ENCODE measurements around the gene CEMIP.
"Not testable (repeated sequence)": the region's sequence is repeated elsewhere in the genome, so short reads cannot be mapped to it uniquely, and the experiment has no call there.

Gene CEMIP

GRCh38 chr15:80953001-80953952 is 174.1 kb downstream of the CEMIP start:
- H3K4me3 ChIP-seq (replicated peaks in 1 of 2; ENCODE audit: low read depth in 2 of 2, low read length in 2 of 2): no peak overlapping the region
- TF ChIP-seq, protein P1, sequence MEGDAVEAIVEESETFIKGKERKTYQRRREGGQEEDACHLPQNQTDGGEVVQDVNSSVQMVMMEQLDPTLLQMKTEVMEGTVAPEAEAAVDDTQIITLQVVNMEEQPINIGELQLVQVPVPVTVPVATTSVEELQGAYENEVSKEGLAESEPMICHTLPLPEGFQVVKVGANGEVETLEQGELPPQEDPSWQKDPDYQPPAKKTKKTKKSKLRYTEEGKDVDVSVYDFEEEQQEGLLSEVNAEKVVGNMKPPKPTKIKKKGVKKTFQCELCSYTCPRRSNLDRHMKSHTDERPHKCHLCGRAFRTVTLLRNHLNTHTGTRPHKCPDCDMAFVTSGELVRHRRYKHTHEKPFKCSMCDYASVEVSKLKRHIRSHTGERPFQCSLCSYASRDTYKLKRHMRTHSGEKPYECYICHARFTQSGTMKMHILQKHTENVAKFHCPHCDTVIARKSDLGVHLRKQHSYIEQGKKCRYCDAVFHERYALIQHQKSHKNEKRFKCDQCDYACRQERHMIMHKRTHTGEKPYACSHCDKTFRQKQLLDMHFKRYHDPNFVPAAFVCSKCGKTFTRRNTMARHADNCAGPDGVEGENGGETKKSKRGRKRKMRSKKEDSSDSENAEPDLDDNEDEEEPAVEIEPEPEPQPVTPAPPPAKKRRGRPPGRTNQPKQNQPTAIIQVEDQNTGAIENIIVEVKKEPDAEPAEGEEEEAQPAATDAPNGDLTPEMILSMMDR (IDR thresholded peaks at IDR 0.05; ENCODE audit: low read depth, low read length): no peak
- DNase-seq (ENCODE audit: low read depth in 2 of 2): peak in 1 of 2 donors; percentile 71

DNA sequence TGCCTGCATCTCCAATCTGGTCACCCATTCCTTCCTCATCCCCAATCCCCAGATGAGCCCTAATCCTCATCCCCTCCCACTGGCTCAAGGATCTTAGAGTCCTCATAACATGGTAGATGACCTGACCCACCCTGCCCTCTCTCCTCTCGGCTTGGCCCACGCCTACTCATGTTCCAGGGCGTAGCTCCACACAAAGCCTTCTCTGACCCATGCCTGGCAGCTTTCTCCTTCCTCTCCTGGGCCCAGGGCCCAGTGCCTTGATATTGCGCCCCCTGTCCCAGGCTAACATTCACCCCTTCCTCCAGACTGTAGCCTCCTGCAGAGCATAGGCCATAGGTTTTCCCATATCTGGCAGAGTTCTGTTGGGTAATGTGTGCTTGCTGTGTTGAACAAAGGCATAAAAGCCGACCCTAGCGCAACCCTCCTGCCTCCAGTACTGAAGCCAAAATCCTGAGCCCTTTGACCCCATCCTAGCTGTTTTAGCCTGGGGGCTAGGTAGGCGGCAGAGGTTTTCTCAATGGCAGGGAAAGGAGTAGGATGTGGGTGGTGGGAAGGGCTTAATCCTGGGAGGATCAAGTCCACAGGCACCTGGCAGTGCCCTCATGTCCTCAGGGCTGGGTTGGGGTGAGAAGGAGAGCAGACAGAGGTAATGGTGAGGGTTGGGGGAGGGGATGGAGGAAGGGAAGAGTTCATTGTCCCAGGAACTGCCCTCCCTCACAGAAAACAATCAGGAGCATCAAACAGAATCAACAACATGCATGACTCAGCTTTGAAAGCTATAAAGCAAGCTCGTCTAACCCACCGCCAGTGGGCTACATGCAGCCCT is 175.0 kb downstream of the CEMIP start:
- TF ChIP-seq, protein P1 (IDR thresholded peaks at IDR 0.05; ENCODE audit: low read depth, low read length): no peak
- peak in 1 of 2 donors; percentile 56 for DNase-seq (ENCODE audit: low read depth in 2 of 2)
- H3K4me3 ChIP-seq (replicated peaks in 1 of 2; ENCODE audit: low read depth in 2 of 2, low read length in 2 of 2): no peak overlapping the region

- peak; percentile 78 to 93 for DNase-seq (ENCODE audit: low read depth in 2 of 2)
- not testable (repeated sequence) for H3K4me3 ChIP-seq (replicated peaks in 1 of 2; ENCODE audit: low read depth in 2 of 2, low read length in 2 of 2)
These were observed 176.6 kb downstream of the CEMIP start for GRCh38 chr15:80955571-80956452.

GRCh38 chr15:80957556-80957955 is 178.4 kb downstream of the CEMIP start:
- TF ChIP-seq, protein P1 (IDR thresholded peaks at IDR 0.05; ENCODE audit: low read depth, low read length): no peak
- peak in 1 of 2 donors; percentile 40 for DNase-seq (ENCODE audit: low read depth in 2 of 2)
- no peak overlapping the region for H3K4me3 ChIP-seq (replicated peaks in 1 of 2; ENCODE audit: low read depth in 2 of 2, low read length in 2 of 2)

- no peak overlapping the region for H3K4me3 ChIP-seq (replicated peaks in 1 of 2; ENCODE audit: low read depth in 2 of 2, low read length in 2 of 2)
- DNase-seq (ENCODE audit: low read depth in 2 of 2): peak in 1 of 2 donors; percentile 20
- TF ChIP-seq, protein P1 (IDR thresholded peaks at IDR 0.05; ENCODE audit: low read depth, low read length): no peak
These were observed 178.8 kb downstream of the CEMIP start for GRCh38 chr15:80957976-80958375.

DNA sequence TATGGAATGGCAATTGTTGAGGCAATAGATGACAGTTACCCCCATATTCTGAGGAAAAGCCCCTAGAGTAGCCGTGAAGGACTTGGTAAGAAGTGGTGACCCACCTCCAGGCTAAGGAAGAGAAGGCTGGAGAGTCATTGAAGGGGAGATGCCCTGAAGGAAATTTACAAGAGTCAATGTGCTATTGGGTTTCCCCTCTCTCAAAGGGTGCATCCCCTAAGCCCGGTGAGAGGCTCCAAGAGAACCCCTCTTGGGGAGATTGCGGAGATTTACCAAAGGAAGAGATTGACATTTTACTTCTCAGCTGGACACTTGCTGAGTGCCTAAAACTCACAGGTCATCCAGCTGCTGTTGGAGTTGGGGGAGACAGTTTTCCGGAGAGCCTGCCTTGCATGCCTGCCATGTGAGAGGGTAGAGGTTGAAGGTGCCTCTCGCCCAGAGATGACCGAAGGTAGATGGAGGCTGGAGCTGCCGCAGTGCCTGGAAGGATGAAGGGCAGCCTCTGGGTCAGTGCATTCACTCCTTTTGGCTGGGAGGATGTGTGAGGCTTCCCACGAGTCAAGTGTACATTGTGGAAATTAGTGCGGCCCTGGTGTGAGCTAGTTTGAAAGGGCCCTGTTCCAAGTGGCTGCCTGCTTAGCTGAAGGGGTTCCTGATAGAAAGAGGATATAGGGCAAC is 179.8 kb downstream of the CEMIP start:
- TF ChIP-seq, protein P1 (IDR thresholded peaks at IDR 0.05; ENCODE audit: low read depth, low read length): no peak
- DNase-seq (ENCODE audit: low read depth in 2 of 2): no peak
- no peak overlapping the region for H3K4me3 ChIP-seq (replicated peaks in 1 of 2; ENCODE audit: low read depth in 2 of 2, low read length in 2 of 2)

DNA sequence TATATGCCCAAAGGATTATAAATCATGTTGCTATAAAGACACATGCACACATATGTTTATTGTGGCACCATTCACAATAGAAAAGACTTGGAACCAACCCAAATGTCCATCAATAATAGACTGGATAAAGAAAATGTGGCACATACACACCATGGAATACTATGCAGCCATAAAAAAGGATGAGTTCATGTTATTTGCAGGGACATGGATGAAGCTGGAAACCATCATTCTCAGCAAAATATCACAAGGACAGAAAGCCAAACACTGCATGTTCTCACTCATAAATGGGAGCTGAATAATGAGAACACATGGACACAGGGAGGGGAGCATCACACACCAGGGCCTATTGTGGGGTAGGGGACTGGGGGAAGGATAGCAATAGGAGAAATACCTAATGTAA is 186.3 kb downstream of the CEMIP start:
- DNase-seq (ENCODE audit: low read depth in 2 of 2): not testable (repeated sequence)

More for the DNA sequence above, 186.3 kb downstream of the CEMIP start:
- H3K4me3 ChIP-seq (replicated peaks in 1 of 2; ENCODE audit: low read depth in 2 of 2, low read length in 2 of 2): not testable (repeated sequence)

Measured in cardiac fibroblast (primary cell).